ENCODE results near the gene SLC25A3. TPM values are rescaled to one million over a fixed set of nuclear protein-coding genes. Genes with fewer than 3 reads are reported as not detected.
"Not testable (repeated sequence)": the region's sequence is repeated elsewhere in the genome, so short reads cannot be mapped to it uniquely, and the experiment has no call there.

The SLC25A3 gene
- total RNA-seq, 3 donors from 2014 or later, result 327 to 469 (median 356) TPM

DNA sequence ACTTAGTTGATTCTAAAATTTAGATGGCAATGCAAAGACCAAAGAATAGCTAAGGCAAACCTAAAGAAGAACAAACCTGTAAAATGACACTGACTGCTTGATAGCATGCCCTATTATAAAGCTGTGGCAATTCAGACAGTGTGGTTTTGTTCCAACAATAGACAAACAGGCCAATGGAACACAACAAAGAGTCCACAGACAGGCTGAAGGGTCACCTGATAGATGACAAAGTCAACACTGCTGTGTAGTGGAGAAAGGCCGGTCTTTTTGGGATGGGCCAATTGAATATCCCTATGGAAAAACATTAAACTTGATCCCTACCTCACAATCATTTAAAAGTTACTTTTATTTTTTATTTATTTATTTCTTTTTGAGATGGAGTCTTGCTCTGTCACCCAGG lies 33.8 kb upstream of the SLC25A3 start:
- no peaks in the 10 kb centered on the region for H3K36me3 ChIP-seq
- no peaks in the 10 kb centered on the region for H3K27me3 ChIP-seq
- H3K4me3 ChIP-seq, result no peak overlapping the region
- H3K4me1 ChIP-seq, result no peaks in the 10 kb centered on the region
- H3K9me3 ChIP-seq, result peaks cover 3 to 6% of the 10 kb centered on the region in 2 donors
- no peak for DNase-seq (ENCODE audit: low spot score in 2 of 2)
- H3K27ac ChIP-seq, result no peak overlapping the region
- intact Hi-C loops (cut with DNase I; ENCODE audit: low total_unique reads), result no loop called here
- TF ChIP-seq CTCF (IDR thresholded peaks at IDR 0.05) (no peak), POLR2AphosphoS5 (IDR thresholded peaks at IDR 0.05) (no peak), POLR2A (IDR thresholded peaks at IDR 0.05) (no peak)

GRCh38 chr12:98561846-98562245 lies 31.6 kb upstream of the SLC25A3 start:
- H3K27me3 ChIP-seq, result no peaks in the 10 kb centered on the region
- H3K36me3 ChIP-seq, result no peaks in the 10 kb centered on the region
- H3K27ac ChIP-seq, result no peak overlapping the region
- H3K9me3 ChIP-seq, result peaks cover 3 to 6% of the 10 kb centered on the region in 2 donors
- TF ChIP-seq CTCF (IDR thresholded peaks at IDR 0.05) (no peak), POLR2A (IDR thresholded peaks at IDR 0.05) (no peak), POLR2AphosphoS5 (IDR thresholded peaks at IDR 0.05) (no peak)
- H3K4me1 ChIP-seq, result no peaks in the 10 kb centered on the region
- no peak overlapping the region for H3K4me3 ChIP-seq
- intact Hi-C loops (cut with DNase I; ENCODE audit: low total_unique reads), result no loop called here
- DNase-seq (ENCODE audit: low spot score in 2 of 2), result no peak

DNA sequence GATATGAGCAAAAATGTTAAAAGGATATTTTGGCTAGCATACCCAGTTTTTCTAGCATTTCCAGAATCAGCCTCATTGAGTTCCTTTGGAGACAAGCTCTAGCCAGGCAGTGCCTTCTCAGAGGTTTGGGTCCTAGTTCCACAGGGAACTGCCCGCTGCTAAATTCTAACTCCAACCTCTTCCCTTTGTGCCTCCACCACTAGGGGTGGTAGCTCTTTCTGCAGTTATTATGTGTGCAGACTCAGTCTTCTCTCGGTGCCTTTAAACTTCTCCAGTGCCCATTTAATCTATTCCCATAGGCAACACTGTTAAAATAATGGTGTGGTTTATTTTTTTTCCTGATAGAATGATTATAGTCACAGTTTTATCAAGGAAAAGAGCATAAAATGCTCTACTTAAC lies 21.5 kb upstream of the SLC25A3 start:
- no peak overlapping the region for H3K27ac ChIP-seq
- no peak for DNase-seq (ENCODE audit: low spot score in 2 of 2)
- intact Hi-C loops (cut with DNase I; ENCODE audit: low total_unique reads), result no loop called here
- H3K36me3 ChIP-seq, result no peaks in the 10 kb centered on the region
- H3K27me3 ChIP-seq, result no peaks in the 10 kb centered on the region
- no peak overlapping the region for H3K4me3 ChIP-seq
- H3K9me3 ChIP-seq, result no peaks in the 10 kb centered on the region
- TF ChIP-seq CTCF (IDR thresholded peaks at IDR 0.05) (no peak), POLR2AphosphoS5 (IDR thresholded peaks at IDR 0.05) (no peak), POLR2A (IDR thresholded peaks at IDR 0.05) (no peak)
- no peaks in the 10 kb centered on the region for H3K4me1 ChIP-seq

GRCh38 chr12:98574110-98574509 lies 19.4 kb upstream of the SLC25A3 start:
- intact Hi-C loops (cut with DNase I; ENCODE audit: low total_unique reads), result no loop called here

DNA sequence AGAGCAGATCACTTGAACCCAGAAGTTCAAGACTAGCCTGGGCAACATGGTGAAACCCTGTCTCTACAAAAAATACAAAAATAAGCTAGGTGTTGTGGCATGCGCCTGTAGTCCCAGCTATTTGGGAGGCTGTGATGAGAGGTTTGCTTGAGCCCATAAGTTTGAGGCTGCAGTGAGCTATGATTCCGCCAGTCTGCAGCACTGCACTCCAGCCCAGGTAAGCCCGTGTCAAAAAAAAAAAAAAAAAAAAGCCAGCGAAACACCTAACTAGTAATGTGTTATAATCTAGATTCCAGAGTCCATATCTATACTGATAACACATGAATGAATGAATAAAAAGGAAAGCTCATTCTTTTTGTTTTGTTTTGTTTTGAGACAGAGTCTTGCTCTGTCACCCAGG lies 18.5 kb upstream of the SLC25A3 start:
- H3K27me3 ChIP-seq, result no peaks in the 10 kb centered on the region
- H3K9me3 ChIP-seq, result no peaks in the 10 kb centered on the region
- H3K4me1 ChIP-seq, result no peaks in the 10 kb centered on the region
- H3K27ac ChIP-seq, result no peak overlapping the region
- intact Hi-C loops (cut with DNase I; ENCODE audit: low total_unique reads), result no loop called here
- H3K4me3 ChIP-seq, result no peak overlapping the region
- H3K36me3 ChIP-seq, result no peaks in the 10 kb centered on the region
- no peak for DNase-seq (ENCODE audit: low spot score in 2 of 2)
- no peak for TF ChIP-seq CTCF (IDR thresholded peaks at IDR 0.05)
- TF ChIP-seq POLR2A (IDR thresholded peaks at IDR 0.05), result no peak
- TF ChIP-seq POLR2AphosphoS5 (IDR thresholded peaks at IDR 0.05), result no peak

More at GRCh38 chr12:98574110-98574509, 19.4 kb upstream of the SLC25A3 start:
- Histone ChIP-seq H3K27me3 (no peaks in the 10 kb centered on the region), H3K4me1 (no peaks in the 10 kb centered on the region), H3K9me3 (no peaks in the 10 kb centered on the region), H3K27ac (no peak overlapping the region), H3K36me3 (no peaks in the 10 kb centered on the region), H3K4me3 (no peak overlapping the region)
- no peak for DNase-seq (ENCODE audit: low spot score in 2 of 2)
- TF ChIP-seq POLR2AphosphoS5 (IDR thresholded peaks at IDR 0.05), result no peak
- TF ChIP-seq CTCF (IDR thresholded peaks at IDR 0.05), result no peak
- TF ChIP-seq POLR2A (IDR thresholded peaks at IDR 0.05), result no peak

- H3K9me3 ChIP-seq; H3K4me3 ChIP-seq; DNase-seq (ENCODE audit: low spot score in 2 of 2); H3K27me3 ChIP-seq; intact Hi-C loops (cut with DNase I; ENCODE audit: low total_unique reads); H3K27ac ChIP-seq; H3K4me1 ChIP-seq; H3K36me3 ChIP-seq: not testable (repeated sequence)
These were observed 16.7 kb upstream of the SLC25A3 start for GRCh38 chr12:98576795-98577194.
